NCI-H128 (cell line): ENCODE results near the gene KCNIP3.

Source experiments
- DNase-seq: peaks from one replicate; lab custom pipeline; 2025; ENCODE audit not compliant: unreplicated experiment; lab: John Stamatoyannopoulos, UW

The KCNIP3 gene

DNA sequence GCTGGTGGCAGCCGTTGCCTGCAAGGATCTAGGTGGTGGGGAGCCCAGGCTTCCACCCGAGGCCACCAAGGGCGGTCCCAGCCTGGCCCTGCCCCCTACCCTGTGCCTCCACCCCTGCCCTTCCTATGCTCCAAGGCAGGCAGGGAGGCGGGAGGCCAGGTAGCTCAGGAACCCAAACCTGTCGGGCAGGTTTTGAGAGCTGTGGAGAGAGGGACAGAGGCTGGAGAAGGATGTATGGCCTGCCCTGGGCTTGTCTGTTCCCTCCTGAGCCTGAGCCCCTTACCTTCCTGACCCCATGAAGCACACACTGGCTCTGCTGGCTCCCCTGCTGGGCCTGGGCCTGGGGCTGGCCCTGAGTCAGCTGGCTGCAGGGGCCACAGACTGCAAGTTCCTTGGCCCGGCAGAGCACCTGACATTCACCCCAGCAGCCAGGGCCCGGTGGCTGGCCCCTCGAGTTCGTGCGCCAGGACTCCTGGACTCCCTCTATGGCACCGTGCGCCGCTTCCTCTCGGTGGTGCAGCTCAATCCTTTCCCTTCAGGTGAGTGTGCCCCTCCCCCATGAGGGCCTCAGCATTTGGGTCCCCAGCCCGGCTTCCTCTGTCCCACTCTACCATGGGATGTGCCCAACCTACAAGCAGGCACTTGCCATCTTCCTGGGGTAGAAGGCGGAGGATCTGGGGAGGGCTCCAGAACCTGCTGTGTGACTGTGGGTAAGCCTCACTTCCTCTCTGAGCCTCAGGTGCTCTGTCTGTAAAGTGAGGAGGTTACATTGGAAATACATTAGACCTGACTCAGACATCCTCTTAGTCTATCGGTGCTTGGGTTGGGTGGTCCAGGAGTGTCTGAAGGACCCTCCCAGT lies 22.6 kb upstream of the KCNIP3 start, which contains the start of gene PROM2:
TSS of gene PROM2 (plus strand) at position 159 of the 860 bp plus-strand sequence. CDS start at position 296, 137 bp downstream.
- DNase-seq = no peak

DNA sequence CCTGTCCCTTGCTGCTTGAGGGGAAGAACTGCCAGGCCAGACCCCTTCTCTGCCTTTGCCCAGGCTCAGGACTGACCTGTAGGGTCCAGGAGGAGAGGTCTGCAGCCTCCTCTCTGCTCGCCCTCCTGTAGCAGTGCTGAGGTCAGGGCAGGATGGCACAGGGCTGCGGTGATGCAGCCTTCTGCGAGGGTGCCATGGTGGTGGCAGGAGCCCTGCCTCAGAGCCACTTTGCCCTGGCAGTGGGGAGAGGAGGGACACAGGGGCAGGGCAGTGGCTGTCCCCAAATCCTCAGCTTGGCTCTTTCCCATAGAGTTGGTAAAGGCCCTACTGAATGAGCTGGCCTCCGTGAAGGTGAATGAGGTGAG lies 22.0 kb upstream of the KCNIP3 start:
- no peak for DNase-seq

DNA sequence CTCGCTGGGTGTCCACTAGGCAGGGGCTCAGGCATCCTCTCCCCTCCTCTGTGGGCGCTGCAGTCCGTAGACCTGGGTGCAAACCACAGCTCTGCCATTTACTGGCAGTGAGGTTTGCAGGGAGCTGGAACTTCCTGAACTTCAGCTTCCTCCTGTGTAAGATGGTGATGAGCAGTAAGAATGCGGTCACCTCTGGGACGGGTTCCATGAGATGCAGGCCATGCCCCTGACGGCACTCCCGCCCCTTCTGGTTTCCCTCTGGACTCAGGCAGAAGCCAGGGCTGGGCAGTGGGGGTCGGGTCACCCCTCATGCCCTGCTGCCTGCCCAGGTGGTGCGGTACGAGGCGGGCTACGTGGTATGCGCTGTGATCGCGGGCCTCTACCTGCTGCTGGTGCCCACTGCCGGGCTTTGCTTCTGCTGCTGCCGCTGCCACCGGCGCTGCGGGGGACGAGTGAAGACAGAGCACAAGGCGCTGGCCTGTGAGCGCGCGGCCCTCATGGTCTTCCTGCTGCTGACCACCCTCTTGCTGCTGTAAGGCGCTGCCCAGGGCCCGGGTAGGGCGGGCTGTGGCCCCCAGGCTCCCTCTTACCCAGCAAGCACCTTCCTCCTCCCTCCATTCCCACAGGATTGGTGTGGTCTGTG lies 21.4 kb upstream of the KCNIP3 start:
- no peak for DNase-seq

DNA sequence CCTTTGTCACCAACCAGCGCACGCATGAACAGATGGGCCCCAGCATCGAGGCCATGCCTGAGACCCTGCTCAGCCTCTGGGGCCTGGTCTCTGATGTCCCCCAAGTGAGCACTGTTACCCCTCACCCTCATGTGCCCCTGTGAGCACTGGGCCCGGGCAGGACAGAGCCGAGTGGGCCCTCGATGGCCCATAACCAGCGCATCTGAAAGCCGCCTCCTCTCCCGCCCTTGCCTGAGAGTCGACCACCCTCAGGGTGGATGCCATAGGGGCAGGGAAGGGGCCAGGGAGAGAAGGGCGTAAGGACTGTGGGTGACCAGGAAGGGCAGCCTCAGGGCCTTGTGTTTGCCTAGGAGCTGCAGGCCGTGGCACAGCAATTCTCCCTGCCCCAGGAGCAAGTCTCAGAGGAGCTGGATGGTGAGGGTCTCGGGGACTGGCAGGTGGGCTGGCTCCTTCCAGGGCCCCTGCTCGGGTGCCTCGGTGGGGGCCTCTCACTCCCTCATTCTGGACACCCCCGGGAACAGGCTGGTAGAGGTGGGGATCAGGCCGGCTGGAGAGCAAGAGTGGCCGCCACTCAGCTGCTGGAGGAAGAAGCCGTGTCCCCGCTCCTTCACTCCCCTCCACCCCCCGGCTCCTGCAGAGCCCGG lies 20.8 kb upstream of the KCNIP3 start:
- no peak for DNase-seq

DNA sequence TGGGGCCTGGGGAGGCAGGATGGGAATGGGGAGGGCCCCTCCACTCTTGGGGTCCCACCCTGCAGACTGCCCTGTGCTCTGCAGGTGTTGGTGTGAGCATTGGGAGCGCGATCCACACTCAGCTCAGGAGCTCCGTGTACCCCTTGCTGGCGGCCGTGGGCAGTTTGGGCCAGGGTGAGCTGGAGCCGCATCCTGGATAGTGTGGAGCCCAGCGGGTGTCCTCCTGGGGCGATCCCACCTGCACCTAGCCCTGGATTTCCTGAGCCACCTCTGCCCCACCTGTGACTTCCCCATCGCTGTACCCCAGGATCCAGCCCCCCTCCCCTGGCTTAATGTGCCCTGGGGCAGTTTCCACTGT lies 20.3 kb upstream of the KCNIP3 start:
- no peak for DNase-seq

DNA sequence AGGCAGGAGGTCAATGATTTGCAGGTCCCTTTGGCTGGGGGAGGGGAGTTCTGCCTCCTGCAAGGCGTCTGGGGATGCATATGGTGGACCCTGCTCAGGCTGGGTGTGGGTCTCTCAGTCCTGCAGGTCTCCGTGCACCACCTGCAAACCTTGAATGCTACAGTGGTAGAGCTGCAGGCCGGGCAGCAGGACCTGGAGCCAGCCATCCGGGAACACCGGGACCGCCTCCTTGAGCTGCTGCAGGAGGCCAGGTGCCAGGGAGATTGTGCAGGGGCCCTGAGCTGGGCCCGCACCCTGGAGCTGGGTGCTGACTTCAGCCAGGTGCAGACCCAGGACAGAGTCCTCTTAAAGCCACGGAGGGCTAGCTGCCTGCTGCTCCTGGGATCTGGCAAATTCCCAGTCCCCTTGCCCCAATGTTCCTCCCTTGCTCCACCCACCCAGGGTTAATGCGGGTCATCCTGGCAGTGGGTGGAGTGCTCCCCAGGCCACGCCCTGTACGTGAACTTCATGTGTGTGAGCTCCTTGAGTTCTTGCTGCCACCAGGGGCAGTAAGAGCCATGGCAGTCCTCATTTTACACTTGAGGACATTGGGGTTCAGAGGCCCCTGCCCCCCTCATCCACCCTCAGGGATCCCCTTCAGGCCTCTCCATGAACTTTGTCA lies 19.8 kb upstream of the KCNIP3 start:
- no peak for DNase-seq

DNA sequence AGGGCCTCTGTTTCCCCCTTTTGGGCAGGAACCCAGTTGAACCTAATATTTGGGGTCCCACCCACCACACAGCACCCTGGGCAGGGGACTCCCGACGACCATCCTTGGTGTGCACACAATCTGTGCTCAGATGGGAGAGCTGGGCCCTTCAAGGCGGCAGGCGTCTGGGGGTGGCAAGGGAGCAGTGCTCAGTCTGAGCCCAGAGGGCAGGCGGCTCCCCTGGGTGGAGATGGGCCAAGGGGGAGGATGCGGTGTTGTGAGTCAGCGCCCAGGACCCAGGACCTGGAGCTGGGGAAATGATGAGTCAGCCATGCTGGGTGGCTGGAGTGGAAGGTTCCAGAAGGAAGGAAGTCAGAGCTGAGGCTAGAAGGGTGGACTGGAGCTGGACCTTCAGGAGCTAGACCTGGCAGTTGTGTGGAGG lies 19.1 kb upstream of the KCNIP3 start:
- no peak for DNase-seq

DNA sequence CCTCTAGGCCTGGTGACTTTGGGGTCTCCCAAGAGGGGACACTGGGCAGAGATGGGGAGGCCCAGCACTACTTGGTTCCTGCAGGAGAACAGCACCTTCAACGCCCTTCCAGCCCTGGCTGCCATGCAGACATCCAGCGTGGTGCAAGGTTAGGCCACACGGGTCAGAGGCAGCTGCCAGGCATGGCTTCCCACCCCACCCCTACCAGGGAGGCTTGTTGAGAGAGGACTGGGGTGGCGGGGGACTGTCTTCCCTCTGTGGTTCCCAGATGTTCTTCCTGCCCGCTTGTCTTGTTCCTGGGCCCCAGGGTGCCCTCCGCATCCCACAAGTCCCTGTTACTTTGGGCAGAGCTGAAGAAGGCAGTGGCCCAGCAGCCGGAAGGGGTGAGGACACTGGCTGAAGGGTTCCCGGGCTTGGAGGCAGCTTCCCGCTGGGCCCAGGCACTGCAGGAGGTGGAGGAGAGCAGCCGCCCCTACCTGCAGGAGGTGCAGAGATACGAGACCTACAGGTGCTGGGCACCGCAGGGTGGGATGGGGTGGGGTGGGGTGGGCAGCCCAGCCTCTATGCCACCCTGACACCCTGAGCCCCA lies 18.4 kb upstream of the KCNIP3 start:
- no peak for DNase-seq

DNA sequence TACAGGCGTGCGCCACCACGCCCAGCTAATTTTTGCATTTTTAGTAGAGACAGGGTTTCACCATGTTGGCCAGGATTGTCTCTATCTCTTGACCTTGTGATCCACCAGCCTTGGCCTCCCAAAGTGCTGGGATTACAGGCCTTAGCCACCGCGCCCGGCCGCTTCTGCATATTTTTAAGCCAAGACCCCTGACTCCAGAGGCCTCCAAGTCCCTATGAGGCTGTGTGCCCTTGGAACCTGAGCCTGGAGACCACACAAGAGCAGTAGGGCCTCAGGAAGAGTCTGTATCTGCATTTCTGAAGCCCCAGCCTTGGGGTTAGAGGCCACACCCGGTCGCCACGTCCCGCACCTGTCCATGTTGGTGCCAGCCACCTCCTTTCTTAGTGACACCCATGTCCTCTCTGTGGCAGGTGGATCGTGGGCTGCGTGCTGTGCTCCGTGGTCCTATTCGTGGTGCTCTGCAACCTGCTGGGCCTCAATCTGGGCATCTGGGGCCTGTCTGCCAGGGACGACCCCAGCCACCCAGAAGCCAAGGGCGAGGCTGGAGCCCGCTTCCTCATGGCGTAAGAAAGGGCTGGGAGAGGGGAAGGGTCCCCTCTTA lies 17.6 kb upstream of the KCNIP3 start:
- no peak for DNase-seq

DNA sequence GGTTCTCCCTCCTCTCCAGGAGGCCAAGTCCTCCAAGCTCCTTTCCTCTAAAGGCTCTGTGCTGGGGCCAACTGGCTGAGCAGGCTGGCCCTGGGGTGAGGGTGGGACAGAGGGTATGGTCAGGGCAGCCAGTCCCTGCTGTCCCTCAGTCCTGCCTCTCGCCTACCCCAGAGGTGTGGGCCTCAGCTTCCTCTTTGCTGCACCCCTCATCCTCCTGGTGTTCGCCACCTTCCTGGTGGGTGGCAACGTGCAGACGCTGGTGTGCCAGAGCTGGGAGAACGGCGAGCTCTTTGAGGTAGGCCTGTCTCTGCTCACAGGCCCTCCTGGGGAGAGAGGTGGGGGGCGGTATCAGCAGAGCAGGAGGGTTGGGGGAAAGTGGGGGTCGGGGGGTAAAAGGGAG lies 16.1 kb upstream of the KCNIP3 start:
- DNase-seq = no peak

DNA sequence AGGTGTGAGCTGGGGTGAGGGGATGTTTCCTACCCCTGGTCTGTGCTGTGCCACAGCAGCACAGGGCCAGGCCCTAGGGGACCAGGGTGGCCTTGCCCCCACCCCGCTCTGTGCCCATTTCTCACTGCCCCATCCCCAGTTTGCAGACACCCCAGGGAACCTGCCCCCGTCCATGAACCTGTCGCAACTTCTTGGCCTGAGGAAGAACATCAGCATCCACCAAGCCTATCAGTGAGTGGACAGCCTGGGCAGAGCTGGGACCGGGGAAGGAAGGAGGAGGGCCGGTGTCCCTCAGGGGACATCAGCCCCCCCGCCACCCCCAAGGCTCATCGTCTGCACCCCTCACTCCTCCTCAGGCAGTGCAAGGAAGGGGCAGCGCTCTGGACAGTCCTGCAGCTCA lies 15.4 kb upstream of the KCNIP3 start:
- DNase-seq = no peak

DNA sequence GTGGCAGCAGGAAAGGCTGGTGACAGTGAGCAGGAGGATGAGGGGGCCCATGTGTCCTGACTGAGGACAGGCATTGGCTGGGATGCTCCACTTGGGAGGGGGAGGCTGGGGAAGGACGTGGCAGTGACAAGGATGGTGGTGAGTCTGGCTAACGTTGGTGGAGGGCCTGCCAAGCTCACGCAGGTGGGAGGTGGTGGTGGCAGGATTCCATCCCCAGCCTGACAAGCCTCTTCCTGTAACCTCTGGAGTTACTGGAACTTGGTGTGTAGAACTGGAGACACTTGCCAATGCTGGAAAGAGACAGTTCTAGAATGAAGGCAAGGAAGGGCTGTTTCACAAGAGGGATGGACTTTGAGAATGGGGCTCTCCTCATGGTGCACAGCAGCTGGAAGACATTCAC lies 14.7 kb upstream of the KCNIP3 start:
- DNase-seq = no peak

DNA sequence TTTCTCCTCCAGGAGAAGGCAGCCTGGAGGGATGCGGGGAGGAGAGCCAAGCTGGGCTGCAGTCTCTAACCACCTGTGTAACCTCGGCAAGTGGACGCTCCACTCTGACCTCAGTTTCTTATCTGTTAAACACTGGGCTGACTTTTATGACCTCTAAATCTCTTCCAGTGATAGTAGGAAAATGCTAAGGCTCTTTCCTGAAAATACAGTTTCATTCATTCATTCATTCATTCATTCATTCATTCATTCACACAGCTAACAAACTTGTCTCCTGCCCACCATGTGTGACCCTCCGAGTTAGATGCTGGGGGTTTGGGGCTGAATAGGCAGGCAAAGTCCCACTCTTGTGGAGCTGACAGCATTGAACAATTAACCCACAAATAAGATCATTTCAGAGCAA lies 13.6 kb upstream of the KCNIP3 start:
- no peak for DNase-seq

DNA sequence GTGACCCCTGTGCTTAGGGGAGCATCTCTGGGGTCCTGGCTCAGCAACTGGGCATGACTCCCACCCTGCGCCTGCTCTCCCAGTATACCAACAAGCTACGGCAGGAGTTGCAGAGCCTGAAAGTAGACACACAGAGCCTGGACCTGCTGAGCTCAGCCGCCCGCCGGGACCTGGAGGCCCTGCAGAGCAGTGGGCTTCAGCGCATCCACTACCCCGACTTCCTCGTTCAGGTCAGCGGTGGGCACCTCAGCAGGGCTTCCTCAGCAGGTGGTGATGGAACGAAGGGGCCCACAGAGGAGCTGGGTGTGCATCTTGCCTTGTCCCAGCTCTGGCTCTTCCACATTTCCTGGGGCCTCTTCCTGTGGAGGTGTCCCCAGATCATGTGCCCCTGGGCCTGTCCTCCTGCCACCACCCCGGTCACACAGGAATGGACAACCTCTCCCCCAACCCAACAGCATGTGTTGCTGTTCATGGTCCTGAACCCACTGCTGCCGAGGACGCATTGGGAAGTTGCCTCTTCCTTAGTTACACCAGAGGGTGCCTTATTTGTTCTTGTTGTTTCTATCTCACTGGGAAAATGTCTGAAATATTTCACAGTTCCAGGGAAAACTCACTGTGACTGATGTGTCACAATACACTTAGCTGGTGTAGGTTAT lies 12.1 kb upstream of the KCNIP3 start:
- DNase-seq = no peak

DNA sequence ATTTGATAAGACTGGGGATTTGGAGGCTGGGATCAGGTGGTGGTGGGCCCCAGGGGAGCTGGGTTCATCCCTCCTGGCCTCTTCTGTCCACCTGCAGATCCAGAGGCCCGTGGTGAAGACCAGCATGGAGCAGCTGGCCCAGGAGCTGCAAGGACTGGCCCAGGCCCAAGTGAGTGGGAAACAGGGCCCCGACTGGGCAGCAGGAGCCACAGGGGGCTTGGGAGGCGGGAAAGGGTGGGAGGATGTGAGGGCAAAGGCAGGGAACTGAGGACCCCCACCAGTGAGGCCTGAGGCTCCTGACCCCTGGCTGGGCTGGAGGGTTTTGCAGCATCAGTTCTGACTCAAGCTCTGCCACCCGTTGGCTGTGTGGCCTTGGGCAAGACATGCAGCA lies 11.6 kb upstream of the KCNIP3 start:
- no peak for DNase-seq

DNA sequence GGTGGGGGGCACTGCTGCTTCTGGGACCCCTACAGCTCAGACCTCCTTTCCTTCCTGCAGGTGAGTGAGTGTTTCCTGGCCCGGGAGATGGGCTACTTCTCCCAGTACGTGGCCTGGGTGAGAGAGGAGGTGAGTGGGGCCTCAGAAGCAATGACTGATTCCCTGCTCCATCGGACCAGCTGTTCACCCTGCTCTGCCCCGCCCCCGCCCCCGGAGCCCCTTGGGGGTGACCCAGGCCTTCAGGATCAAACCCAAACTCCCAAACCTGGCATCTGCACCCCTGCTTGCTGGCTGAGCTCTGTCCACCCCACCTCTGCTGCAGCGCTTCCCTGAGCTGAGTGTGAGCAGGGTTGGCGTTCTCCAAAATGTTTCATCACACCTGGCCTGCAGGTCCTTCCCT lies 9.8 kb upstream of the KCNIP3 start:
- DNase-seq = no peak

DNA sequence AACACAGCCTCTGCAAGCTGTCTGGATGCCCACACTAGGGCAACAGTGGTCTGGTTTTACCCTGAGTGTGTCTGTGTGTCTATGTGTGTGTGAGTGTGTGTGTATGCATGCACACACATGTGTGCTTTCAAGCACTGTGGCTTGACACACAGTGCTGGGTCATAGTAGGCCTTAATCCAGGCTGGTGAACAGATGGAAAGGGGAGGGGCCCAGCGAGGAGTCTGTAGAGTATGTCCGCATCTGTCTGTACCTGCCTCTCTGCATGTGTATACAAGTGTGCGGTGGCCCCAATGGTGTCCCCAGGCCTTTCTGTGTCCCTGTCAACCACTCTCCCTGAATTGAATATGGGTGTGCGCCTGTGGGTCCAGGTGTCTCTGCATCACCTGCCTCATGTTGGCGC lies 9.3 kb upstream of the KCNIP3 start:
- DNase-seq = no peak

DNA sequence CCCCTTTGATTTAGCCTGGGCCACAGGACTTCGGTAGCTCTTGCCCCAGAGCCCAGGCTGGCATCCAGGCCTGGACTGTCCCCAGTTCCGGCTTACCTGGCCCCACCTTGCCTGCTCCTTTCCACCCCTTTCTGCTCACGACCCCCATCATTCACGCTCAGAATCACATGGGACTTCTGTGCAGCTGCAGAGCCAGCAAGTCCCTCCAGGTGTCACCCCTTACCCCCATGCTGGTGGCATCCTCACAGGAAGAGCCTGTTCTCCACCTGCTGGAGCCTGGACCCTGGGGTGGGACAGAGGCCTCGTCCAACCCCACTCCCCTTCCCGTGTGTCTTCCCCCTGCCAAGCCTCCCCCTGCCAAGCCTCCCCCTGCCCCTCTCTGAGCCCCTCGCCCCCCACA lies 7.9 kb upstream of the KCNIP3 start:
- DNase-seq = no peak

DNA sequence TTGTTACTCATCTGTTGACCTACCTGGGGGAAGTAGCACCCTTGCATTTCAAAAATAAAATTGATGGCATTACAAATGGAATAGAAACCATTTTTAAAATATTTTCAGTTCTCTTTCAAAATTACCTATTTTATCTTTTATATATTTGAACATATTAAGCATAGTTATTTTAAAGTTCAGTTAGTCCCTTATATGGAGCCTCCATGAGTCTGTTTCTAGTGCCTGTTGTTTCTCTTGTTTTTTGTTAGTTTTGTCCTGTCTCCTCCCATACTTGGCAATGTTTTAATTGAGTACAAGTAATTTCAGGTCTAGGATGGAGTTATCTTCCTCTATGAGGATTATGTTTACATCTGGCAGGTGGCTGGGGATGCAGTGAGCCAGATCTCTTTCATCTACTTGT lies 5.9 kb upstream of the KCNIP3 start:
- no peak for DNase-seq

DNA sequence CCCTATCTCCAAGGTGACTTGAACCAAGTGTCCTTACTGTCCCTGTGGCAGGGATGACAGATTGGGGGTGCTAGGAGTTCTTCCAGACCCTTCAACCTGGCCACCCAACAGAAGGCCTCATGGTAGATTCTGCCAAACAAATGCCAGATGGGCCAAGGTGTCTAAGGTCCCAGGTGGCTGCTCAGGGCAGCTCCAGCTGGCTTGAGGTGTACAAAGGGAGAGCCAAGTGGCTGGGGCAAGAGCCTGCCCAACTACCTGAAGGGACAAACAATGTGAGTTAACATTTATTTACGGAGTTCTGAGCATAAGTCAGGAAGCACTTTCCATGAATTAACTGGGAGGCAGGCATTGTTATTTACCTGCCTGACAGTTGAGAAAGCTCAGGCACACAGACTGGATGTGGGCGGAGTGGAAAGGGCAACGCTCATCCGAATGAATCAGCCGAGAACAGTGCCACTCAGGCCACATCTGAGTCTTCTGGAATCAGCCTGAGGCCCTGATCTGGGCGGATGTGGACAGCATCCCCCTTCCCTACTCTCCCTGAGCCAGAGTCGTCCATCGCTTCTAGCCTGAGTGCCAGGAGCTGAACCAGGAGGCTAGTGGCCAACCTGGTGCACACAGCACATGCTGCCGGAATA lies 4.4 kb upstream of the KCNIP3 start:
- no peak for DNase-seq
